Neural cell (in vitro differentiated cells): ENCODE data around the gene HERC2. TPM values are rescaled to one million over a fixed set of nuclear protein-coding genes. Genes with fewer than 3 reads are reported as not detected.

ENCODE experiments used
- H2AFZ ChIP-seq: fragments of 200-600, 300-800 bp; sonication (generic), shearing (Covaris generic); 2 replicates; pipeline ENCODE4 v1.6.0; 2014; ENCODE audit warnings: low read depth, mild to moderate bottlenecking, antibody characterized with exemption, low read length, moderate library complexity
- H3F3A ChIP-seq: fragments of 200-600 bp; shearing (Covaris generic); 2 replicates; pipeline ENCODE4 v1.6.1; 2016; ENCODE audit warnings: mild to moderate bottlenecking, moderate library complexity, mixed read lengths, antibody characterized with exemption, low read length; ENCODE audit not compliant: insufficient read depth, poor library complexity, severe bottlenecking
- H3K27ac ChIP-seq: fragments of 200-600, 300-800 bp; sonication (generic), shearing (Covaris generic); 2 replicates; pipeline ENCODE4 v1.5.1; 2014; ENCODE audit warnings: mild to moderate bottlenecking, low read length, moderate library complexity
- H3K27me3 ChIP-seq: fragments of 300-800, 200-600 bp; sonication (generic), shearing (Covaris generic); 2 replicates; pipeline ENCODE4 v1.6.0; 2014; ENCODE audit warnings: mild to moderate bottlenecking, low read depth, low read length, moderate library complexity; ENCODE audit not compliant: insufficient read depth
- H3K36me3 ChIP-seq: fragments of 300-800, 200-600 bp; sonication (generic), shearing (Covaris generic); 2 replicates; pipeline ENCODE4 v1.5.1; 2014; ENCODE audit warnings: mild to moderate bottlenecking, antibody characterized with exemption, low read length, moderate library complexity; ENCODE audit not compliant: insufficient read depth
- H3K4me2 ChIP-seq: fragments of 300-800, 200-600 bp; sonication (generic), shearing (Covaris generic); 2 replicates; pipeline ENCODE4 v1.6.0; 2014; ENCODE audit warnings: mild to moderate bottlenecking, low read length
- H3K4me3 ChIP-seq: fragments of 300-800, 200-600 bp; sonication (generic), shearing (Covaris generic); 2 replicates; pipeline ENCODE4 v1.5.1; 2014; ENCODE audit warnings: mild to moderate bottlenecking, low read length, moderate library complexity
- H3K79me2 ChIP-seq: fragments of 200-600 bp; shearing (Covaris generic); replicated peaks from 2 replicates; pipeline ENCODE4 v1.6.0; 2014; ENCODE audit warnings: mild to moderate bottlenecking, low read length, moderate library complexity; ENCODE audit not compliant: insufficient read depth
- H3K9ac ChIP-seq: fragments of 300-800, 200-600 bp; sonication (generic), shearing (Covaris generic); 2 replicates; pipeline ENCODE4 v1.6.1; 2016; ENCODE audit warnings: mild to moderate bottlenecking, low read length, mixed read lengths
- H3K9me2 ChIP-seq: fragments of 200-600 bp; shearing (Covaris generic); 2 replicates; pipeline ENCODE4 v1.6.1; 2016; ENCODE audit warnings: mild to moderate bottlenecking, low read length, mixed read lengths; ENCODE audit not compliant: insufficient read depth
- H3K9me3 ChIP-seq: fragments of 200-600, 300-800 bp; sonication (generic), shearing (Covaris generic); 2 replicates; pipeline ENCODE4 v1.6.1; 2016; ENCODE audit warnings: mild to moderate bottlenecking, mixed run types, low read length, moderate library complexity, mixed read lengths
- H4K20me1 ChIP-seq: fragments of 200-600 bp; shearing (Covaris generic); 2 replicates; pipeline ENCODE4 v1.6.1; 2016; ENCODE audit warnings: mild to moderate bottlenecking, mixed run types; ENCODE audit not compliant: insufficient read depth
- CTCF ChIP-seq: fragments of 450-650 bp; IDR thresholded peaks from 2 replicates; pipeline ENCODE4 v1.5.1; 2014; ENCODE audit warnings: antibody characterized with exemption, mild to moderate bottlenecking, moderate library complexity; ENCODE audit not compliant: poor library complexity, severe bottlenecking
- EP300 ChIP-seq: fragments of 450-650 bp; conservative IDR thresholded peaks from 2 replicates; pipeline ENCODE4 v1.6.1; 2014; ENCODE audit warnings: antibody characterized with exemption, mild to moderate bottlenecking, moderate library complexity; ENCODE audit not compliant: poor library complexity, severe bottlenecking
- EZH2 ChIP-seq: fragments of 200-600, 300-800 bp; shearing (Covaris generic), sonication (generic); IDR thresholded peaks from 2 replicates; pipeline ENCODE4 v1.6.1; 2014; ENCODE audit warnings: antibody characterized with exemption, low read length, borderline replicate concordance, mild to moderate bottlenecking; ENCODE audit not compliant: insufficient read depth, poor library complexity, severe bottlenecking
- MXI1 ChIP-seq: fragments of 450-650 bp; conservative IDR thresholded peaks from 2 replicates; pipeline ENCODE4 v1.6.1; 2014; ENCODE audit warnings: antibody characterized with exemption, mild to moderate bottlenecking; ENCODE audit not compliant: poor library complexity, severe bottlenecking
- POLR2AphosphoS5 ChIP-seq: IDR thresholded peaks from 2 replicates; pipeline ENCODE4 v1.6.1; 2012
- RAD21 ChIP-seq: fragments of 450-650 bp; conservative IDR thresholded peaks from 2 replicates; pipeline ENCODE4 v1.6.1; 2014; ENCODE audit warnings: antibody characterized with exemption, mild to moderate bottlenecking, moderate library complexity
- REST ChIP-seq: IDR thresholded peaks from 2 replicates; pipeline ENCODE4 v1.6.1; 2012; ENCODE audit warnings: borderline replicate concordance
- SMC3 ChIP-seq: fragments of 450-650 bp; conservative IDR thresholded peaks from 2 replicates; pipeline ENCODE4 v1.6.1; 2014; ENCODE audit warnings: antibody characterized with exemption, mild to moderate bottlenecking, moderate library complexity; ENCODE audit not compliant: poor library complexity
- TAF1 ChIP-seq: IDR thresholded peaks from 2 replicates; pipeline ENCODE4 v1.6.1; 2012; ENCODE audit warnings: low read depth
- polyA plus RNA-seq: library from polyadenylated mRNA; depleted of rRNA; stranded (reverse); fragments of >200 nt; gene quantifications from 2 replicates; pipeline ENCODE4 v1.2.3, GENCODE V29; 2014

HERC2 gene
- polyA plus RNA-seq, 1 donor from 2014 or later, result 47.3 TPM

GRCh38 chr15:28274635-28275034 is 47.3 kb downstream of the HERC2 start:
- Histone ChIP-seq H3K9me2 (no peaks in the 10 kb centered on the region), H3F3A (no peaks in the 10 kb centered on the region), H3K27me3 (no peaks in the 10 kb centered on the region), H3K9ac (no peak overlapping the region), H4K20me1 (no peaks in the 10 kb centered on the region), H3K79me2 (no peaks in the 10 kb centered on the region), H3K4me3 (no peak overlapping the region), H3K36me3 (no peaks in the 10 kb centered on the region), H3K9me3 (no peaks in the 10 kb centered on the region), H3K27ac (no peak overlapping the region), H2AFZ (no peak overlapping the region), H3K4me2 (no peak overlapping the region)
- TF ChIP-seq EP300, result no peak
- no peak for TF ChIP-seq SMC3
- no peak for TF ChIP-seq TAF1
- no peak for TF ChIP-seq RAD21
- TF ChIP-seq MXI1, result no peak
- TF ChIP-seq EZH2, result no peak
- no peak for TF ChIP-seq REST
- TF ChIP-seq POLR2AphosphoS5, result no peak
- no peak for TF ChIP-seq CTCF

GRCh38 chr15:28273873-28274610 is 47.9 kb downstream of the HERC2 start:
- Histone ChIP-seq H4K20me1 (no peaks in the 10 kb centered on the region), H3F3A (no peaks in the 10 kb centered on the region), H3K4me3 (no peak overlapping the region), H3K9ac (no peak overlapping the region), H3K79me2 (no peaks in the 10 kb centered on the region), H3K27ac (no peak overlapping the region), H3K36me3 (no peaks in the 10 kb centered on the region), H3K27me3 (no peaks in the 10 kb centered on the region), H3K4me2 (no peak overlapping the region), H3K9me2 (no peaks in the 10 kb centered on the region), H3K9me3 (no peaks in the 10 kb centered on the region), H2AFZ (no peak overlapping the region)
- TF ChIP-seq REST, result no peak
- no peak for TF ChIP-seq SMC3
- no peak for TF ChIP-seq RAD21
- no peak for TF ChIP-seq EP300
- TF ChIP-seq POLR2AphosphoS5, result no peak
- TF ChIP-seq CTCF, result no peak
- TF ChIP-seq EZH2, result no peak
- TF ChIP-seq TAF1, result no peak
- TF ChIP-seq MXI1, result no peak
